HEK293 (cell line): ENCODE measurements around the gene GTPBP3.

Experiments used
- CTCF ChIA-PET: fragments of 350-600 bp; formaldehyde crosslinking; extraction: SDS; loops from one replicate; lab custom pipeline; 2021; ENCODE audit warnings: antibody characterized with exemption; lab: Yijun Ruan, JAX
- POLR2A ChIA-PET: fragments of 300-600 bp; formaldehyde crosslinking; extraction: SDS; loops from one replicate; lab custom pipeline; 2020; ENCODE audit warnings: antibody characterized with exemption, inconsistent platforms; lab: Yijun Ruan, JAX
- H3K27ac ChIP-seq: fragments of 200-500 bp; sonication (Bioruptor generic); 2 replicates; pipeline ENCODE4 v1.5.1; 2014; ENCODE audit warnings: low read depth, low read length, control low read depth, inconsistent platforms; ENCODE audit errors: extremely low read depth
- H3K36me3 ChIP-seq, 2 experiments: fragments of 200-500 bp in 1 of 2; sonication (Bioruptor generic) in 1 of 2; 1 replicate in 1 of 2; 2 replicates in 1 of 2; pipeline ENCODE4 v1.5.1; 2014 to 2017; ENCODE audit warnings: inconsistent platforms in 2 of 2, low read length in 2 of 2; ENCODE audit not compliant: control insufficient read depth in 2 of 2, insufficient read depth in 1 of 2
- H3K4me1 ChIP-seq: fragments of 200-500 bp; sonication (Bioruptor generic); 2 replicates; pipeline ENCODE4 v1.5.1; 2014; ENCODE audit warnings: mild to moderate bottlenecking, low read length, inconsistent platforms; ENCODE audit not compliant: control insufficient read depth, insufficient read depth
- H3K4me3 ChIP-seq: 2 replicates; pipeline ENCODE4 v1.5.1; 2011; ENCODE audit warnings: low read depth, mild to moderate bottlenecking, control low read depth, low read length, moderate library complexity
- H3K9me3 ChIP-seq: fragments of 200-500 bp; sonication (Bioruptor generic); 2 replicates; pipeline ENCODE4 v1.5.1; 2014; ENCODE audit warnings: low read depth, low read length, inconsistent platforms; ENCODE audit not compliant: control insufficient read depth, insufficient read depth
- AEBP2 ChIP-seq: fragments of 450-650 bp; formaldehyde crosslinking; IDR thresholded peaks from 2 replicates; pipeline ENCODE4 v1.5.1; 2016; ENCODE audit warnings: missing biosample characterization, missing genetic modification characterization, borderline replicate concordance
- BCL11A ChIP-seq: fragments of 450-650 bp; formaldehyde crosslinking; IDR thresholded peaks from 2 replicates; pipeline ENCODE4 v1.5.1; 2016; ENCODE audit warnings: low read depth, missing biosample characterization, missing genetic modification characterization
- GLIS1 ChIP-seq: fragments of 450-650 bp; formaldehyde crosslinking; IDR thresholded peaks from 2 replicates; pipeline ENCODE4 v1.5.1; 2016; ENCODE audit warnings: missing biosample characterization, missing genetic modification characterization
- HOXA7 ChIP-seq: sonication (generic); formaldehyde crosslinking; IDR thresholded peaks from 2 replicates; pipeline ENCODE4 v1.8.1; 2022; ENCODE audit warnings: missing genetic modification reagents, borderline replicate concordance
- MZF1 ChIP-seq: fragments of 450-650 bp; formaldehyde crosslinking; IDR thresholded peaks from 2 replicates; pipeline ENCODE4 v1.5.1; 2017; ENCODE audit warnings: missing biosample characterization, missing genetic modification characterization, borderline replicate concordance
- PRDM10 ChIP-seq: fragments of 450-650 bp; formaldehyde crosslinking; IDR thresholded peaks from 2 replicates; pipeline ENCODE4 v1.5.1; 2016; ENCODE audit warnings: missing biosample characterization, missing genetic modification characterization
- SP2 ChIP-seq: fragments of 450-650 bp; formaldehyde crosslinking; IDR thresholded peaks from 2 replicates; pipeline ENCODE4 v1.5.1; 2016; ENCODE audit warnings: missing biosample characterization, missing genetic modification characterization
- SP3 ChIP-seq: fragments of 450-650 bp; formaldehyde crosslinking; IDR thresholded peaks from 2 replicates; pipeline ENCODE4 v1.5.1; 2016; ENCODE audit warnings: missing biosample characterization, missing genetic modification characterization
- ZBTB20 ChIP-seq: fragments of 450-650 bp; formaldehyde crosslinking; IDR thresholded peaks from 2 replicates; pipeline ENCODE4 v1.5.1; 2016; ENCODE audit warnings: missing biosample characterization, missing genetic modification characterization
- ZBTB26 ChIP-seq: fragments of 450-650 bp; formaldehyde crosslinking; optimal IDR thresholded peaks from 2 replicates; pipeline ENCODE3; 2016; ENCODE audit warnings: missing biosample characterization, mild to moderate bottlenecking, missing genetic modification characterization
- ZBTB48 ChIP-seq: fragments of 450-650 bp; formaldehyde crosslinking; IDR thresholded peaks from 2 replicates; pipeline ENCODE4 v1.5.1; 2016; ENCODE audit warnings: missing biosample characterization, missing genetic modification characterization
- ZBTB6 ChIP-seq: fragments of 450-650 bp; formaldehyde crosslinking; IDR thresholded peaks from 2 replicates; pipeline ENCODE4 v1.5.1; 2017; ENCODE audit warnings: missing biosample characterization, missing genetic modification characterization
- ZFHX2 ChIP-seq: fragments of 450-650 bp; formaldehyde crosslinking; conservative IDR thresholded peaks from 2 replicates; pipeline ENCODE4 v1.5.1; 2016; ENCODE audit warnings: missing biosample characterization, missing genetic modification characterization
- ZFP3 ChIP-seq: fragments of 450-650 bp; formaldehyde crosslinking; IDR thresholded peaks from 2 replicates; pipeline ENCODE4 v1.5.1; 2016; ENCODE audit warnings: low read depth, missing biosample characterization, missing genetic modification characterization
- ZNF133 ChIP-seq: fragments of 450-650 bp; formaldehyde crosslinking; IDR thresholded peaks from 2 replicates; pipeline ENCODE4 v1.5.1; 2016; ENCODE audit warnings: missing biosample characterization, missing genetic modification characterization
- ZNF155 ChIP-seq: fragments of 450-650 bp; formaldehyde crosslinking; IDR thresholded peaks from 2 replicates; pipeline ENCODE4 v1.5.1; 2016; ENCODE audit warnings: missing biosample characterization, missing genetic modification characterization
- ZNF169 ChIP-seq: fragments of 450-650 bp; formaldehyde crosslinking; IDR thresholded peaks from 2 replicates; pipeline ENCODE4 v1.5.1; 2016; ENCODE audit warnings: missing biosample characterization, missing genetic modification characterization
- ZNF175 ChIP-seq: fragments of 450-650 bp; formaldehyde crosslinking; IDR thresholded peaks from 2 replicates; pipeline ENCODE4 v1.5.1; 2016; ENCODE audit warnings: missing biosample characterization, missing genetic modification characterization
- ZNF214 ChIP-seq: fragments of 450-650 bp; formaldehyde crosslinking; IDR thresholded peaks from 2 replicates; pipeline ENCODE4 v1.5.1; 2017; ENCODE audit warnings: missing biosample characterization, mild to moderate bottlenecking, missing genetic modification characterization, borderline replicate concordance
- ZNF266 ChIP-seq: fragments of 450-650 bp; formaldehyde crosslinking; IDR thresholded peaks from 2 replicates; pipeline ENCODE4 v1.5.1; 2016; ENCODE audit warnings: missing biosample characterization, missing genetic modification characterization, low read depth
- ZNF404 ChIP-seq: fragments of 450-650 bp; formaldehyde crosslinking; IDR thresholded peaks from 2 replicates; pipeline ENCODE4 v1.5.1; 2017; ENCODE audit warnings: missing biosample characterization, missing genetic modification characterization
- ZNF623 ChIP-seq: fragments of 450-650 bp; formaldehyde crosslinking; IDR thresholded peaks from 2 replicates; pipeline ENCODE4 v1.5.1; 2016; ENCODE audit warnings: missing biosample characterization, missing genetic modification characterization
- ZNF639 ChIP-seq: fragments of 450-650 bp; formaldehyde crosslinking; IDR thresholded peaks from 2 replicates; pipeline ENCODE4 v1.5.1; 2016; ENCODE audit warnings: missing biosample characterization, missing genetic modification characterization
- ZNF692 ChIP-seq: fragments of 450-650 bp; formaldehyde crosslinking; IDR thresholded peaks from 2 replicates; pipeline ENCODE4 v1.5.1; 2016; ENCODE audit warnings: missing biosample characterization, missing genetic modification characterization
- ZSCAN30 ChIP-seq: fragments of 450-650 bp; IDR thresholded peaks from 2 replicates; pipeline ENCODE4 v1.5.1; 2018; ENCODE audit warnings: missing biosample characterization, mild to moderate bottlenecking, missing genetic modification characterization, moderate library complexity
- ZXDB ChIP-seq: fragments of 450-650 bp; formaldehyde crosslinking; IDR thresholded peaks from 2 replicates; pipeline ENCODE4 v1.5.1; 2016; ENCODE audit warnings: missing biosample characterization, missing genetic modification characterization

The GTPBP3 gene

GRCh38 chr19:17327654-17328516, 9.5 kb upstream of the GTPBP3 start:
- ChIA-PET POLR2A (interaction anchor here (0.6 to 2.6 kb wide), 5 partner anchors 10 to 1838 kb away, joined by 3 to 13 read pairs (median 5); partner anchors contain the start of genes DDA1 and MRPL34), CTCF (no interaction called here)
- H3K9me3 ChIP-seq, result no peaks in the 10 kb centered on the region
- H3K27ac ChIP-seq, result peak overlapping the region; percentile 53; the same call in 1 of the 2 replicates
- H3K4me1 ChIP-seq, result no peaks in the 10 kb centered on the region
- H3K36me3 ChIP-seq, result peaks cover 0 to 16% of the 10 kb centered on the region in 2 experiments; a peak in 2 of 3 replicates
- H3K4me3 ChIP-seq, result peak overlapping the region; percentile 28
- TF ChIP-seq ZNF175 (tag by site-specific recombination), result no peak
- TF ChIP-seq PRDM10, result peak; percentile 73
- peak; percentile 78; the same call in 1 of the 2 replicates for TF ChIP-seq ZBTB6 (tag by site-specific recombination)
- TF ChIP-seq ZBTB26 (tag by site-specific recombination), result peak; percentile 32
- TF ChIP-seq ZNF404 (tag by site-specific recombination), result no peak
- no peak for TF ChIP-seq ZNF639
- TF ChIP-seq MZF1, result no peak
- peak; percentile 79 for TF ChIP-seq SP2 (tag by site-specific recombination)
- TF ChIP-seq ZNF214, result no peak
- no peak for TF ChIP-seq ZNF169
- no peak for TF ChIP-seq ZFHX2 (tag by site-specific recombination)
- peak; percentile 69 for TF ChIP-seq SP3 (tag by site-specific recombination)
- no peak for TF ChIP-seq ZXDB (tag by site-specific recombination)
- no peak for TF ChIP-seq BCL11A (tag by site-specific recombination)
- TF ChIP-seq ZBTB48 (tag by site-specific recombination), result no peak
- TF ChIP-seq ZNF692 (tag by site-specific recombination), result no peak
- no peak for TF ChIP-seq ZNF266
- no peak for TF ChIP-seq ZNF155 (tag by site-specific recombination)
- no peak for TF ChIP-seq ZNF623 (tag by site-specific recombination)
- no peak for TF ChIP-seq HOXA7
- no peak for TF ChIP-seq AEBP2 (tag by site-specific recombination)
- TF ChIP-seq ZNF133 (tag by site-specific recombination), result no peak
- peak; percentile 83 for TF ChIP-seq ZBTB20 (tag by site-specific recombination)
- 0 out of 2 replicates have a peak, but pooled peaks have one; percentile 39 for TF ChIP-seq ZSCAN30 (tag by site-specific recombination)
- TF ChIP-seq GLIS1 (tag by site-specific recombination), result no peak; the same call in 1 of the 2 replicates
- no peak for TF ChIP-seq ZFP3 (tag by site-specific recombination)
